Mesodermal cell (in vitro differentiated cells): ENCODE data around the gene SCNM1. TPM values are rescaled to one million over a fixed set of nuclear protein-coding genes. Genes with fewer than 3 reads are reported as not detected.
A peak's percentile ranks its signal among the peaks of the same experiment; 100 is the strongest.

Source experiments
- H3K27ac ChIP-seq: 2 replicates; pipeline ENCODE4 v1.7.0; 2013; ENCODE audit warnings: mild to moderate bottlenecking, low read depth, low read length, moderate library complexity; ENCODE audit not compliant: severe bottlenecking
- H3K36me3 ChIP-seq: 2 replicates; pipeline ENCODE4 v1.7.1; 2013; ENCODE audit warnings: mild to moderate bottlenecking, low read length, moderate library complexity; ENCODE audit not compliant: control insufficient read depth, insufficient read depth
- H3K4me1 ChIP-seq: one replicate; pipeline ENCODE4 v1.7.1; 2013; ENCODE audit warnings: mild to moderate bottlenecking, low read length; ENCODE audit not compliant: insufficient read depth, control insufficient read depth, poor library complexity, severe bottlenecking
- H3K4me3 ChIP-seq: 2 replicates; pipeline ENCODE4 v1.7.0; 2013; ENCODE audit warnings: low read length, control low read depth, mild to moderate bottlenecking; ENCODE audit not compliant: insufficient read depth, poor library complexity, severe bottlenecking; ENCODE audit errors: extremely low read depth
- H3K9me3 ChIP-seq: 2 replicates; pipeline ENCODE4 v1.7.1; 2013; ENCODE audit warnings: mild to moderate bottlenecking, low read length, moderate library complexity; ENCODE audit not compliant: control insufficient read depth
- WGBS, 2 experiments: methylation state at CpG; one replicate each; pipeline ENCODE4 v1.1.5; 2013; ENCODE audit warnings: missing lambda C conversion rate in 2 of 2; ENCODE audit not compliant: insufficient coverage in 2 of 2; 5-methylcytosine and 5-hydroxymethylcytosine counted together
- polyA plus RNA-seq, 2 experiments: library from polyadenylated mRNA; stranded (reverse); fragments of 50-300 nt; gene quantifications; one replicate each; pipeline ENCODE4 v1.2.3, GENCODE V29; 2013

Gene SCNM1, protein sequence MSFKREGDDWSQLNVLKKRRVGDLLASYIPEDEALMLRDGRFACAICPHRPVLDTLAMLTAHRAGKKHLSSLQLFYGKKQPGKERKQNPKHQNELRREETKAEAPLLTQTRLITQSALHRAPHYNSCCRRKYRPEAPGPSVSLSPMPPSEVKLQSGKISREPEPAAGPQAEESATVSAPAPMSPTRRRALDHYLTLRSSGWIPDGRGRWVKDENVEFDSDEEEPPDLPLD
- 47.4 TPM for polyA plus RNA-seq (2013, experiment 1 of 2)
- polyA plus RNA-seq (2013, experiment 2 of 2): 39.3 TPM

DNA sequence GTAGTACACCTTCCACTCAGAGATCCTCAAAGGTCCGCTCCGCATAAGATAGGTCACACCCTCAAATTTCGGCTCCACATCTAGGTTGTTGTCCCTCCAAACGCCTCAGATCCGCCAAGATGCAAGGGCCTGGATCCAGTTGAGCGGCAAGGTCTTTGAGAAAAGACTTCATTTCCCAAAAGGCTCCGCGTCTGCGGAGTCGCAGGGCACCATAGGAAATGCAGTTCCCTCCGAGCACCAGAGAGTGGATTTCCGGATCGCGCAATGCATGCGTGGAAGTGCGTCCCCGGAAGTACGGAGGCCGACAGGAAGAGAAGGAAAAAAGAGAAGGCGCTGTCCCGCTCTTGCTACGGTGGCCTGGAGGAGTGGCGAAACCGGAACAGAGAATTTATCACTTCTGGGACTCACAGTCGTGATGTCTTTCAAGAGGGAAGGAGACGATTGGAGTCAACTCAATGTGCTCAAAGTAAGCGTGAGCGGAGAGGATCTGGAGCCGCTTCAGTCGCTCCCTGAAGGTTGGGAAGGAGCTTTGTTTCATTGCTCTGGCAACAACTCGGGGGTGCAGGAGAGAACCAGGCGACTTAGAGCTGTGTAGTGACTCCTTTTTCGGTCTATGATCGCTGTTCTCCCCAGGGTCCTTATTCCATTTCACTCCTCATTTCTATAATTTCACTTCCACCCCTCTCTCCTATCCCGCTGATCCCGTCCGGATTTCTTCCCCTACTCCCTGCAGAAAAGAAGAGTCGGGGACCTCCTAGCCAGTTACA is at the start of gene SCNM1, which contains the start of gene LYSMD1:
Gene SCNM1 (plus strand): TSS at position 407 of the 767 bp plus-strand sequence. CDS start 9 bp downstream, at position 416.
Gene LYSMD1 (minus strand): TSS at position 165 of the 767 bp plus-strand sequence. CDS start 644 bp downstream, outside the sequence.
- H3K27ac ChIP-seq: peak within 1 kb of the TSS; percentile 78
- no peaks in the 10 kb centered on the region for H3K9me3 ChIP-seq
- WGBS, 2 experiments: 0 to 1% methylated on average over 35 to 36 of the region's 38 CpGs
- H3K4me1 ChIP-seq: peaks cover 3% of the 10 kb centered on the region
- peak within 1 kb of the TSS; percentile 67 for H3K4me3 ChIP-seq
- H3K36me3 ChIP-seq: peaks cover 30% of the 10 kb centered on the region

DNA sequence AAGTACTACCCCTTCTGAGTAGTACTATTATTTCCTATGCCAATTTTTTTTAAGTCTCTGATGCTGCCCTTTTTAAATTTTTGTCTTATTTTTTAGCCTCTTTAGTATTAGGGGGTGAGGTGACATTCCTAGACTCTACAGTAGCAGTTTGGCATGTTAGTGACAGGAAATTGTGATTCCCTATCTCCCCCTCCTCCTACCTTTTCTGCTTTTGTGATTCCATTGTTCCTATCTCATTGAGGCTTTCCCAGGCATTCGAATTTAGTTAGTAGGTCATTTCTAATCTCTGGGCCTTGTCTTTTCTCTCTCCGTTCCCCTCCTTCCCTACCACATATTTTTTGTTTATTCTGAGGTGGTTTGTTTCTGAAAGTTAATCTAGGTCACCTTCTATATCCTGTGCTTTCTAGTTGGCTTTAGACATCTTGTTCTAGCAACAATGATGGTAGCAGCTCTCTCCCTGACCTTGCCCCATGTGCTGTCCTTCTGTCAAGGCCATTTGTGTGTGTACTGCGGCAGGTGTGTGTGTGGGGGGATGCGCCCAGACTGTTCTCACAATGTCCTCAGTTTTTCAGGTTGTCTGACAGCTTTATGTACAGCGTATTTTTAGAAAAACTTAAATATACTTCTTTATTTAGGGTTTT is 41.1 kb upstream of the SCNM1 start:
- H3K4me3 ChIP-seq: no peak overlapping the region
- H3K9me3 ChIP-seq: no peaks in the 10 kb centered on the region
- no peaks in the 10 kb centered on the region for H3K4me1 ChIP-seq
- no CpG with 5 or more reads among the region's 5 CpGs for WGBS, 2 experiments
- H3K27ac ChIP-seq: no peak overlapping the region
- no peaks in the 10 kb centered on the region for H3K36me3 ChIP-seq

- Histone ChIP-seq H3K9me3 (no peaks in the 10 kb centered on the region), H3K27ac (peak overlapping the region; percentile 25), H3K4me1 (peaks cover 10% of the 10 kb centered on the region), H3K36me3 (peaks cover 4% of the 10 kb centered on the region), H3K4me3 (no peak overlapping the region)
- WGBS, 2 experiments: 64 to 69% methylated on average over 4 to 5 of the region's 6 CpGs
These were observed 37.1 kb upstream of the SCNM1 start for GRCh38 chr1:151128800-151129199.

DNA sequence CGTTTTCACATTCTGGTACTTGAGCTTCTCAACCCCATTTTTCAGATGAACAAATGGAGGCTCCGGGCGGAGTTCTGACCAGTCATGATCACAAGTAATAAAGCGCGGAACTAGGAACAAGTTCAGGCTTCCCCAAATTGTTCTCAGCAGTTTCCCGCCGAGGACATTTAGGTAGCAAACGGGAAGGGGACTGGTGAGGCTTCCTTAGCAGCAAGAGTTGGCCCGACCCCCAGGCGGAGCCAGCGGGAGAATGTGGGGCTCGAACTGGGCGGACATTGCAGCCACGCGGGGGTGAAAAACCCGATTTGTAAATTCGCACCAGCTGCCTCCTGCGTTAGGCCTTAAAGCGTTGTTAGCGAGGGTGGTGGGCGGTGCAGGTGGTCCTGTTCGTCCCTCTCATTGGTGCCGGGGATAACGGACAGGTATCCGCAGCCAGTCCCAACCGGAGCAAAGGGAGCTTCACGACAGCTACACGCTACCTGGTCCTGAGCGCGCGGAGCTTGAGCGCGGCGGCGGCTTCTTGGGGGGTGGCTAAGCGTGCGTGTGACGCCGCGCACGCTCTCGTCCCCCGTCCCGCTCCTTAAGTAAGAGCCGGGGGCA is 34.9 kb upstream of the SCNM1 start:
- 30 to 39% methylated on average over 34 to 43 of the region's 45 CpGs for WGBS, 2 experiments
- no peak overlapping the region for H3K4me3 ChIP-seq

DNA sequence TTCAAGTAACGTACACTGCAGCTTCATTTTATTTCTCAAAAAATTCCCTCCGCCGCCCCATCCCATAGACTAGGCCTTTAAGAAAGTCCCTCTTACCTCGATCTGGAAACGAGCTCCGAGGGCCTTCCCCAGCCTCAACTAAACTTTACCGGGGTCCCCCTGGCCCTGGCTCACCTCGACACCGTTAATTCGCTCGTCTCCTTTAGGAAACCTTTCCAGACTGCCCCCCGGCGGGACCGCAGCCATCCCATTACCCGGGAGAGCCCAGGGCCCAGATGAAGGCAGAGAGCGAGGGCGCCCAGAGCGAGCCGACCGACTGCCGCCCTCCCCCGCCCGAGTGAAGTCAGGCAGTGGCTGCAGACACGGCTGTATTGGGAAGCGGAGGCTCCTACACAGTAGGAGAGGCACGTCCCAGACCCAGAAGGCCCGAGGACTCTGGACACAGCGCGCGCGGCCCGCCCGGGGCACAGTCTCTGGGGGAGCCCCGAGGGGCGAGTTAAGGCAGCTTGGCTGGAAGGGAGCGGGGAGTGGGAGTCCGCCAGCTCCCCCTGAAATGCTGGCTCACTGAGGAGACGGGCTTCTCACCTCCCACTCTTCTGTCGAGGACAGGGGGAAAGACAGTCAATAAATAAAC is 34.1 kb upstream of the SCNM1 start:
- H3K9me3 ChIP-seq: no peaks in the 10 kb centered on the region
- H3K36me3 ChIP-seq: peaks cover 19% of the 10 kb centered on the region
- WGBS, 2 experiments: 42 to 52% methylated on average over 33 to 34 of the region's 39 CpGs
- H3K4me3 ChIP-seq: no peak overlapping the region
- no peak overlapping the region for H3K27ac ChIP-seq
- H3K4me1 ChIP-seq: peaks cover 10% of the 10 kb centered on the region

More for the DNA sequence above, 34.9 kb upstream of the SCNM1 start:
- H3K27ac ChIP-seq: no peak overlapping the region
- no peaks in the 10 kb centered on the region for H3K9me3 ChIP-seq
- peaks cover 14% of the 10 kb centered on the region for H3K36me3 ChIP-seq
- H3K4me1 ChIP-seq: peaks cover 10% of the 10 kb centered on the region

DNA sequence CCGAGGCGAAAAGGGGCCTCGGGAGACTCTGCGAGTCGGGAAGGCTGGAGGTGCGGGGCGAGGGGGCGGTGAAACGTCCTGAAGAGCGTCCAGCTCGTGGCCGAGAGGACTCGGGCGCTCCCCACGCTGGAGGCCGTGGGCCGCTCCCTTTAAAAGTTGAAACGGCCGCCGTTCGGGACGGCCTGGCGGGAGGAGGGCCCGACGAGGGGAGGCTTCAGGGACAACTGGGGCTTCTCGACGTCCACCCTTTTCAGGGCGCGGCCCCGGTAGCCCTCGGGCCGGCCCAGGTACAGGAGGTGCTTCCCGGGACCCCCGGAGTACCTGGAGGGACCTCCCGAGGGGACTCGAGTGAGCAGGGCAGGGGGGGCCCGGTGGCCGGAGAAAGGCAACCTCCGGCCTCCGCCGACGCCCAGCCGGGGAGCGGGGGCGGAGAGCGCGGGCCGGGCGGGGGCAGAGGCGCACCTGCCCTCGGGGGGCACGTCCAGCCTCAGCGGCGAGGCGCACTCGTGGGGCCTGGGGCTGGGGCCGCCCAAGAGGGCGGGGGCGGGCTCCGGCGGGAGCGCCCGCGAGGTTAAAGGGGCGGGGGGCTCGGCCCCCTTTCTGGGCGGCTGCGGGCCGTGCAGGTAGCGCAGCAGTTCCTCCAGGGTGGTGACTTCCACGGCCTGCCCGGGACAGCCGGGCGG is 33.5 kb upstream of the SCNM1 start:
- H3K9me3 ChIP-seq: no peaks in the 10 kb centered on the region
- H3K4me1 ChIP-seq: peaks cover 10% of the 10 kb centered on the region
- no peak overlapping the region for H3K4me3 ChIP-seq
- H3K27ac ChIP-seq: no peak overlapping the region
- 79 to 81% methylated on average over 42 to 69 of the region's 74 CpGs for WGBS, 2 experiments
- H3K36me3 ChIP-seq: peaks cover 22% of the 10 kb centered on the region

DNA sequence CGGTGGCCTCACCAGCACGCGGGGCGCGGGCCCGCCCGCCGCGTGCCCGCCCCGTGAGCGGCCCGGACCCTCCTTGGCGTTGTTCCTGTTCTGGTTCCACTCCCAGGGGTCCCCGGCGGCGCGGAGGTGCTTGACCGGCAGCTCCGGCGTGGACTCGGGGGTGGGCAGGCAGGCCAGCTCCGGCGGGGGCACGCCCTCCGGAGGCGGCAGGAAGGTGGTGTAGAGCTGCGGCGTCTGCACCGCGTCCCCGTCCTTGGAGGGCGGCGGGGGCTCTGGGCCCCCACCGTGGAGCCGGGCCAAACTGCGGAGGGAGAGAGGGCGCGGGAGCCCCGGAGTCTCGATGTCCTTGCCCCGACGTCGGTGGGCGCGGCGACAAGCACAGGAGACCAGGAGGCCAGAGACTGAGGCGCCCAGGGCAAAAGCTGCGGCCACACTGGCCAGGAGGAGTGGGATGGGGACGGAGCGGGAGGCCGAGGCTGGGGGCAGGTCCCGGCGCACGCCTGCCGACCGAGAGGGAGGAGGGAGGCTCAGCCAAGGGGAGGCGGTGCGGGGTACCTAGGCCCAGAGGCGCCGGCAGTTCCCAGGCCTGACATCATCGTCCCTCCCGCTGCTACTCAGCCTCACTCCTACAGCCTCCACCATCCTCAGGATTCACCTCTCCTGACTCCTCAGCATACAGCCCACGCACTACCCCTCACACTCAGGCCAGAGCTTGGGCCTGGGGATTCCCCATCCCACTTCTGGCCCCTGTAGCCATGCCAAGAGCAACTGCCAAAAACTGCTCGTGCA is 32.7 kb upstream of the SCNM1 start:
- Histone ChIP-seq H3K27ac (no peak overlapping the region), H3K36me3 (peaks cover 25% of the 10 kb centered on the region), H3K9me3 (no peaks in the 10 kb centered on the region), H3K4me3 (no peak overlapping the region), H3K4me1 (peaks cover 10% of the 10 kb centered on the region)
- WGBS, 2 experiments: 77 to 81% methylated on average over 51 to 63 of the region's 65 CpGs

GRCh38 chr1:151134396-151134795 is 31.5 kb upstream of the SCNM1 start:
- no CpG with 5 or more reads among the region's 3 CpGs for WGBS, 2 experiments
- Histone ChIP-seq H3K4me1 (peaks cover 10% of the 10 kb centered on the region), H3K27ac (no peak overlapping the region), H3K9me3 (no peaks in the 10 kb centered on the region), H3K36me3 (peaks cover 28% of the 10 kb centered on the region), H3K4me3 (no peak overlapping the region)

DNA sequence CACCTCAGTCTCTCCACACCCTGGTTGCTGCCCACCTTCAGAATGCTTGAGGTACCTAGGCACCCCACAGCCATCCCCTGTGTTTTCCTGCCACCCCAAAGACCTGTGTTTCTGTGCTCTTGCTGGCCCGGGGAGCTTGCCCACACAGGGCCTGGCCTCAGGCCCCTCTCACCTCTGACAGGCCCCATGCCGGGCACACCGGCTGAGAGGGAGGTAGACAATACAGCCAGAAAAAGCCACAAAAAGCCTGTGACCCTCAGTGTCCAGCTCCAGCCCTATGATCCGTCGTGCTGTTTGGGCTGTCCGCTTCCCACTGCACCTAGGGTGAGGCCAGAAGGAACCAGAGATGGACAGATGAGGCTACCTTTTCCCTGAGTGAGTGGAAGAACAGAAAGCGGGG is 31.0 kb upstream of the SCNM1 start:
- Histone ChIP-seq H3K4me1 (peaks cover 10% of the 10 kb centered on the region), H3K36me3 (peaks cover 28% of the 10 kb centered on the region), H3K27ac (no peak overlapping the region), H3K9me3 (no peaks in the 10 kb centered on the region), H3K4me3 (no peak overlapping the region)
- WGBS, 2 experiments: 97 to 98% methylated on average over 7 of the region's 7 CpGs
